GM18499 (cell line): ENCODE data around the gene CLTCL1.
"Not testable (repeated sequence)": the region's sequence is repeated elsewhere in the genome, so short reads cannot be mapped to it uniquely, and the experiment has no call there.

Experiments used
- ATAC-seq: cut with Tn5 transposase; IDR thresholded peaks from one replicate; pipeline ENCODE4 v1.9.1; 2021; ENCODE audit warnings: moderate number of reproducible peaks; ENCODE audit not compliant: insufficient read depth, unreplicated experiment

The CLTCL1 gene

DNA sequence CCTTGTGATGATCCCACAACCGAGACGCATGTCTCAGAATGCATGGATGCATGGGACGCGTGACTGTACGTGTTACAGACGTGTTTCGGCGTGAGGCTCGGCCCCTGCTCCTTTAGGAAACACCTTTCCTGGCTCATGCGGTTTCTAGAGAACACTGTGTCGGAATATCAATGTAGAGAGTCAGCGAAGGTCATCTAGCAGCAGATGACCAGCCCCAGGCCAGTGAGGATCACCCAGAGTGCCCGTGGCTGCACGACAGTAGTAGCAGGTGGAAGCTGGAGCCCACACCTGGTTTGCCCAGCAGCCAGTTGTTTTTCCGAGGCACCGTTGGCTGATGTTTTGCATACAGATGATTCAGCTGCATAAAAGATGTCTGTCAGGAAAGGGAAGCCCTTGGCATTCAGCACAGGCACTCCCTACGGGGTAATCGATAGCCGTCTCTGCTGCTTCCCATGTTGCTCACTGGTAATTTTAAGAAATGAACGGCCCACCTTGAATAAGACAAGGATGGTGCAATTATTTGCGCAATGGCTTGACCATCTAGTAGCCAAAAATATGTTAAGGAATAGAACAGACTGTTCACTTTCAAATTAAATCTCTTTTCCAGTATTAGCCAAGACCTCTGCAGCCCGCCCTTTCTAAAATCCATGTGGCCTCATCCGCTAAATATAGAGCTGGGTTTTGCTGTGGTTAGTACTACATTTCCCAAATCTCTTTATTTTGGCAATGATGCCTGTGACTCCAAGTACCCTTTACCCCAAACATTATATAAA lies 1.1 kb upstream of the CLTCL1 start:
- ATAC-seq: no peak

DNA sequence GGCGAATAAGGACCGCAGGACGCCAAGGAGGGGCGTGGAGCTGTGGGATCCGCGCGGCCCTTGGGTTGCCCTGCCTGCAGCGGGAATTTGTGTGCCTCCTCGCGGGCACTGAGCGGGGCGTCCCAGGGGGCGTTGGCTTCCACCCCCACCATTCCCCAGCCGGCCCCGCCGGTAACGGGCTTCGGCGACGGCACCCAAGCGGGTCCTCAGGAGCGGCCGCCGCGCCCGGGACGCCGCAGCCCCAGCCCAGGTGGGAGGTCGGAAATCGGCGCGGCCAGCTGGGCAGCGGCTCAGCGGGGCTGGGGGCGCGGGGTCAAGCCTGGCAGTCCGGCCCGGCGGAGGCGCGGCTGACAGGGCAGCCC lies 320 bp downstream of the CLTCL1 start:
- ATAC-seq: no peak

GRCh38 chr22:19290400-19291217 lies 910 bp downstream of the CLTCL1 start:
- ATAC-seq: no peak

GRCh38 chr22:19289475-19290161 lies 1.9 kb downstream of the CLTCL1 start:
- no peak for ATAC-seq

- no peak for ATAC-seq
Measured at GRCh38 chr22:19287889-19288288, 3.6 kb downstream of the CLTCL1 start.

DNA sequence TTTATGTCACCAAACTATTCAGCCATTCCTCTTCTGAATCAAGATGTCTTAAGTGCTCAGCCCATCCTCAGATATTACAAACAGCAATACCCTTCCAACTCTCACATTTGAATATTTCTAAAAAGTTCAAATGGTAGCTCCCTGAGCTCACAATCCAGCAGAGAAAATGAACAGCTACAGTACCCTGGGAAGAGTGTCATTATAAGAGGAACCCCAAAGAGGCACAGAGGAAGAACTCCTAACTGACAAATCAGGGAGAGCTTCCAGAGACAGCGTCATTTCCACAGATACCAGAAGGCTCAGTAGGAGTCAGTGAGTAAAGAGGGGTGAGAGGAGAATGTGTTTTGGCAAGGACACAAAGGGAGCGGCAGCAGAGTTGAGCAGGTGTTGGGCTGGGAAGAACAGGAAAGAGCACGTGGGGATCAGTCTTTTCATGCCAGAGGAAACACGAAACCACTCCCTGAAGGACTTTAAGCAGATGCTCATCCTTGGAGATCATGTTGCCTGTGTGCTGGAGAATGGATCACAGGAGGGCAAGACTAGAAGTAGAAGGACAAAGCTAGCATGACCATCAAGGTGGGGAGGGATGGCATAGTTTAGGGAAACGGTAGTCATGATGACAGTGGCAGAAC lies 4.3 kb downstream of the CLTCL1 start:
- ATAC-seq: no peak

GRCh38 chr22:19285831-19286230 lies 5.7 kb downstream of the CLTCL1 start:
- ATAC-seq: no peak

DNA sequence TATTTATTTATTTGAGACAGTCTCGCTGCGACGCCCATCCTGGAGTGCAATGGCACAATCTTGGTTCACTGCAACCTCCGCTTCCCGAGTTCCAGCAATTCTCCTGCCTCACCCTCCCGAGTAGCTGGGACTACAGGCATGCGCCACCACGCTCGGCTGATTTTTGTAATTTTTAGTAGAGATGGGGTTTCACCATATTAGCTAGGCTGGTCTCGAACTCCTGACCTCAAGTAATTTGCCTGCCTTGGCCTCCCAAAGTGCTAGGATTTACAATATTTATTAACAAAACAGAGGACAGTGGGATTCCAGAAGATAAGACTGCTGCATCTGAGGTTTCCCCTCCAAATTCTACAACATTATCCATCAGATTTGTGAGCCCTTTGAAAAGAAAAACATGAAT lies 12.4 kb downstream of the CLTCL1 start:
- not testable (repeated sequence) for ATAC-seq

- no peak for ATAC-seq
Measured at GRCh38 chr22:19277785-19278184, 13.7 kb downstream of the CLTCL1 start.

GRCh38 chr22:19275919-19276600 lies 15.5 kb downstream of the CLTCL1 start:
- ATAC-seq: no peak

DNA sequence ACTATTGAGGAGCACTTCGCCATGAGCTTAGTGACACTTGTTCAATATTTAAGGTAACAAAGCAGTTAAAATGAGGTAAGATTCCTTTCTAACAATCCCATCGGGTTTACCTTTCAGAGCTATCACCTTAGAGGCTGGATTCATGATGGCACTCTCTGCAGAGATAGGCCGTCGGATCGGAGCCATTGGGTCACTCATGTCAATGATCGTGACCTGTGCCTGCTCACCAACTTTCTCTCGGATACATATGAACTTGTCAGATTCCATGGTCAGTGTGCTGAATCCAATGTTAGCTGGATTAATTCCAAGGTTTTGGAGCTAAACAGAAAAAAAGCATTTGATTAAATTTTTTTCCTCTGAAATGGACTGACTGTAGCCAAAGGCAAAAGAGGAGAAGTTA lies 16.0 kb downstream of the CLTCL1 start:
- no peak for ATAC-seq

DNA sequence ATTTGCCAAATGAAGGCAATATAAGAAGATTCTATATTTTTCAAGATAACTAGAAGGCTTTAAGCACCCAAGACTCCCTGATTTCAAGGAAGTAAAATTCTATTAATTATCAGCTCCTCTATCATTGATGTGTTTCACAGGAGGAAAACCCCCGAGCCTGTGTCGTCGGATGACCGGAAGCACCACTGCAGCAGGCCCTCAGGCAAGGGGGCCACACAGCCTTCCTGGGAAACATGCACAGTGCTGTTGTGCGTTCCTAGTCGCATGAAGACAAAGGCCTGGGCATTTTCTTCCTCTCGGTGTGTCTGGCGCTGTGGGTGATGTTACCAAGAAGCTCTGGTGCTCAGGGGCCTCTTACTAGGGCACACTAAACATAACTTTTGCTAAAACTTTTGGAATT lies 16.4 kb downstream of the CLTCL1 start:
- ATAC-seq: no peak

DNA sequence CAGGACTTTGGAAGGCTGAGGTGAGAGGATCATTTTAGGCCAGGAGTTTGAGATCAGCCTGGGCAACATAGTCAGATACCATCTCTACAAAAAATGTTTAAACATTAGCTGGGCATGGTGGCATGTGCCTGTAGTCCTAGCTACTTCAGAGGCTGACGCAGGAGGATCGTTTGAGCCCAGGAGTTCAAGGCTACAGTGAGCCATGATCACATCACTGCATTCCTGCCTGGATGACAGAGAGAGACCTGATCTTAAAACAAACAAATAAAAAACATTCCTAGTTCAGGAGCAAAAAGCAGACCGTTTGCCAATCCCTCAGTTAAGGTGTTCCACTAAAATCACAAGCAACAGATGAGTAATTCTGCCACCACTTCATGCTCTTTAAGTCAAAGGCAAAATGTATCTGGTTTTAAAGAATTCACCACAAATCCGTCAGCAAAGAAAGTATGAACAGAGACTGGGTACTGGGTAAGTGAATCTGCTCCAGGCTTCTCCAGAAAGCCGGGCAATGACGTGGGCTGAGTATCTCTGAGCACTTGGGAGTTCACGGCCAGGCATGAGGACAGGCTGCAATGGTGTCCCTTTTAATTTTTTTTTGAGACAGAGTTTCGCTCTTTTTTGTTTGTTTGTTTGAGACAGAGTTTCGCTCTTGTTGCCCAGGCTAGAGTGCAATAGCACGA lies 19.5 kb downstream of the CLTCL1 start:
- ATAC-seq: no peak

GRCh38 chr22:19271273-19271855 lies 20.2 kb downstream of the CLTCL1 start:
- ATAC-seq: no peak

- no peak for ATAC-seq
Measured at GRCh38 chr22:19270873-19271272, 20.6 kb downstream of the CLTCL1 start.

DNA sequence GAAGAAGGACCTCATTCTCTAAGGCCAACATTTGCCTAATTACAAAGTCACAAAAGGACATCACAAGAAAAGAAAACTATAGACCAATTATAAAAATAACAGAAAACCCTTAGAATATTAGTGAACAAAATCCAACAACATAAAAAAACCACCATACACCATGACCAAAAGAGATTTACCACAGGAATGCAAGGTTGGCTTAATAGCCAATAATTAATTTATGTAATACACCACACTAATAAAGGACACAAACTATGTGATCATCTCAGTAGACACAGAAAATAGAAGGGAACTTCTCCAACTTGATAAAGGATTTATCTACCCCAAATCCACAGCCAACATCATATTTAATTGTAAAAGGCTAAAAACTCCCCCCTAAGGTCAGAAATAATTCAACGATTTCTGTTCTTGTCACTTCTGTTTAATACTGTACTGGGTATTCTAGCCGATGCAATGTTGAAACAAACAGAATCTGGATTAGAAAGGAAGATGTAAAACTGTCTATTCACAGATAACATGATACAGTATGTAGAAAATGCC lies 24.9 kb downstream of the CLTCL1 start:
- ATAC-seq: no peak

DNA sequence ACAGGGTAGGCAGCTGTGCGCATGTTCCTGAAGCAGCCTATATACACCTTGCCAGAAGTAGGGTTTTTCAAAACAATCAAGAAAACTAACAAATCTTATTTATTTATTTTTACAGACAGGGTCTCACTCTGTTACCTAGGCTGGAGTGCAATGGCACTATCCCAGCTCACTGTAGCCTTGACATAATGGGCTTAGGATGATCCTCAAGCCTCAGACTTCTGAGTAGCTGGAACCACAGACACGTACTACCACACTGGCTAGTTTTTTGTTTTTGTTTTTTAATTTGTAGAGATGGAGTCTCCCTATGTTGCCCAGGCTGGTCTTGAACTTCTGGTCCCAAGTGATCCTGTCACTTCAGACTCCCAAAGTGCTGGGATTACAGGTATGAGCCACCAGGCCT lies 25.7 kb downstream of the CLTCL1 start:
- ATAC-seq: no peak

- ATAC-seq: no peak
Measured at GRCh38 chr22:19260804-19261203, 30.7 kb downstream of the CLTCL1 start.

- ATAC-seq: no peak
Measured at GRCh38 chr22:19260194-19260593, 31.3 kb downstream of the CLTCL1 start.
